HG02588 (cell line): ENCODE measurements around the gene FUBP1.
A peak's percentile ranks its signal among the peaks of the same experiment; 100 is the strongest.
"Not testable (repeated sequence)": the region's sequence is repeated elsewhere in the genome, so short reads cannot be mapped to it uniquely, and the experiment has no call there.

Experiments used
- ATAC-seq: cut with Tn5 transposase; IDR thresholded peaks from one replicate; pipeline ENCODE4 v1.9.1; 2021; ENCODE audit warnings: mild to moderate bottlenecking, moderate library complexity; ENCODE audit not compliant: unreplicated experiment

The FUBP1 gene

GRCh38 chr1:77951328-77951727, 27.5 kb downstream of the FUBP1 start:
- ATAC-seq = no peak

- ATAC-seq = peak; percentile 50
These were observed 28.0 kb downstream of the FUBP1 start for GRCh38 chr1:77950873-77951272.

GRCh38 chr1:77948841-77949424, 29.9 kb downstream of the FUBP1 start:
- no peak for ATAC-seq

GRCh38 chr1:77945345-77945744, 33.5 kb downstream of the FUBP1 start:
- ATAC-seq = no peak

GRCh38 chr1:77942400-77943140, 36.3 kb downstream of the FUBP1 start:
- ATAC-seq = no peak

GRCh38 chr1:77940921-77941570, 37.8 kb downstream of the FUBP1 start:
- no peak for ATAC-seq

GRCh38 chr1:77938651-77939050, 40.2 kb downstream of the FUBP1 start:
- no peak for ATAC-seq

GRCh38 chr1:77929806-77930205, 49.1 kb downstream of the FUBP1 start:
- ATAC-seq = no peak

- ATAC-seq = no peak
These were observed 51.5 kb downstream of the FUBP1 start for GRCh38 chr1:77927414-77927813.

GRCh38 chr1:77926561-77927357, 52.1 kb downstream of the FUBP1 start:
- ATAC-seq = no peak

GRCh38 chr1:77925956-77926355, 52.9 kb downstream of the FUBP1 start:
- no peak for ATAC-seq

GRCh38 chr1:77925518-77925917, 53.4 kb downstream of the FUBP1 start:
- no peak for ATAC-seq

GRCh38 chr1:77918918-77919317, 60.0 kb downstream of the FUBP1 start:
- not testable (repeated sequence) for ATAC-seq

GRCh38 chr1:77910116-77910515, 68.8 kb downstream of the FUBP1 start:
- ATAC-seq = no peak

GRCh38 chr1:77906624-77907023, 72.2 kb downstream of the FUBP1 start:
- no peak for ATAC-seq

GRCh38 chr1:77906019-77906545, 72.8 kb downstream of the FUBP1 start:
- ATAC-seq = no peak

GRCh38 chr1:77905603-77906002, 73.3 kb downstream of the FUBP1 start:
- no peak for ATAC-seq

GRCh38 chr1:77900687-77901293, 78.1 kb downstream of the FUBP1 start:
- no peak for ATAC-seq

- ATAC-seq = no peak
These were observed 79.1 kb downstream of the FUBP1 start for GRCh38 chr1:77899647-77900320.
